HG03095 (cell line): ENCODE measurements around the gene RAP1GAP.

Experiments
- ATAC-seq: cut with Tn5 transposase; IDR thresholded peaks from one replicate; pipeline ENCODE4 v1.9.1; 2021; ENCODE audit warnings: moderate library complexity; ENCODE audit not compliant: unreplicated experiment

RAP1GAP gene

DNA sequence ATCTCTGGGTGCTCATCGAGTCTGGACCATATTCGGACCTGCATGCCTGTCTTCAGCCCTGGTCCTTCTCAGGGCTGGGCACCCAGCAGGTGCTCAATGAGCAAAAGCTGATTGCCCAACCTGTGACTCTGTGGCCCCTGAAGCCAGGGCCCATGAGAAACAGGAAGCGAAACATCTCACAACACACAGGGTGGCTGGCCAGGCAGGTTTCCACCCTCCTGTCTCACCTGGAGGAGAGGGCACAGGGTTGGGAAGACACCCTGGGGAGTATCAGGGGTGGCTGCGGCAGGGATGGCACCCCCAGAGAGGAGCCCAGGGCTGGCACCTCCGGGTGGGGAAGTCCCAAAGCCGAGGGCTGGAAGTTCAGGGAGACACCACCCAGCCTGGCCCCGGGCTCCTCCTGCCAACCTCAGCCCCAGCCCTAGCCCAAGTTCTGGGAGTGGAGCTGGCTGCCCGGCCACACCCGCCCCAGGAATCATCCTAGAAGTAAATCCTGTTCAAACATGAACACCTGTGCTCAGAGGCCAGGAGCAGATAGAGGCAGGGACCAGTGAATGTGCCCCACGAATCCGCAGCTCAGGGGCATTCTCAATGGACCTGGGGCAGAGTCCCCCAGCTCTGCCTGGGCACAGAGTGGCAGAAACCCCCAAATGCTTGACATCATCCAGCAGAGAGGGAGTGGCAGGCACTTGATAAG lies 54.6 kb downstream of the RAP1GAP start:
- no peak for ATAC-seq

DNA sequence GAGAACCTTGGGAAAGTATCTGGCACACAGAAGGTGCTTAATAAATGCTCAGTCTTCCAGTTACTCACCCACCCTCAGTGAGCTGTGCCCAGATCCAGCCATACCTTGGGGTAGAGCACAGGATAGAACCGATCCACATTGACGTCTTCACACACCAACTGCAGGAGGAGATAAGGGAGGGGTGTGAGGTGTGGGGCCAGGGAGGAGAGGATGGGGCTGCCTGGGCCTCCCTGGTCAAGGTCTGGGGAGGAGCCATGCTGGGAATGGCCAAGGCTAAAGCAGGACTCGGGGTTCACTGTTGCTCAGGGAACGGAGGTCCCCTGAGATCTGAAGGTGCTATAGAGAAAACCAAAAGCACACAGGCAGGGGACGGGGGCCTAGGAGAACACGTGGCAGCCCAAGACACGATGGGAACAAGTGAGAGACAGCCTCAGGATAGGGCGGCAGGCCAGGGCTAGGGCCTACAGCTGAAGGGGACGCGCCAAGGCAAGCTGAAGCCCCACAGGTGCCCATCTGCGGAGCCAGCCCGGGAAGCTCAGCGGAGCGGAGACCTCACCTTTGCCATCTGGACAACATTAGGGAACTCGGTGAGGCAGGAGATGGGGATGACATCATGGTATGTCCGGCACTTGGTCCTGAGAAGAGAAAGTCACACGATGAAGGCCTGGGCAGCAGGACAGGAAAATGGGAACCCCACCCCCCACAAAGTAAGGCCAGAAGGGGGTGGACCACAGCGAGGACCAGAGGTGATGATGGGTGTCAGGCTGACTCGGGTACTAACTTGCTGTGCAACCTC lies 55.9 kb downstream of the RAP1GAP start:
- no peak for ATAC-seq

DNA sequence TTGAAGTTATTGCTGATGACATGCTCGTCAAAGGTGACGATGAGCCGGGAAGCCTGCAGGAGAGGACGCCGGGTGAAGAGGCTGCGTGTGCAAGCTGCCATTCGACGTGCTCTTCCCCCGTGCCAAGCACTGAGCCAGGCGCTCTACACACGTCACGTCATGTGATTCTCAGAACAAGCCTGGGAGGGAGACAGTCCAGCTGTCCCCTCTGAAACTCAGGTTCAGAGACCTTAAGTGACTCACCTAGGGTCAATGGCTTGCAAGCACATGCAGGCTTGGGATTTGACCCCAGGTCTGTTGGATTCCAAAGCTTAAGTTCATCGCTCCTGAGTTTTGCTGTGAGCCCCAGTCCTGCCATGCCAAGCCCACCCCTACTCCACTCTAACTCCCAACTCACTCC lies 57.1 kb downstream of the RAP1GAP start:
- no peak for ATAC-seq

DNA sequence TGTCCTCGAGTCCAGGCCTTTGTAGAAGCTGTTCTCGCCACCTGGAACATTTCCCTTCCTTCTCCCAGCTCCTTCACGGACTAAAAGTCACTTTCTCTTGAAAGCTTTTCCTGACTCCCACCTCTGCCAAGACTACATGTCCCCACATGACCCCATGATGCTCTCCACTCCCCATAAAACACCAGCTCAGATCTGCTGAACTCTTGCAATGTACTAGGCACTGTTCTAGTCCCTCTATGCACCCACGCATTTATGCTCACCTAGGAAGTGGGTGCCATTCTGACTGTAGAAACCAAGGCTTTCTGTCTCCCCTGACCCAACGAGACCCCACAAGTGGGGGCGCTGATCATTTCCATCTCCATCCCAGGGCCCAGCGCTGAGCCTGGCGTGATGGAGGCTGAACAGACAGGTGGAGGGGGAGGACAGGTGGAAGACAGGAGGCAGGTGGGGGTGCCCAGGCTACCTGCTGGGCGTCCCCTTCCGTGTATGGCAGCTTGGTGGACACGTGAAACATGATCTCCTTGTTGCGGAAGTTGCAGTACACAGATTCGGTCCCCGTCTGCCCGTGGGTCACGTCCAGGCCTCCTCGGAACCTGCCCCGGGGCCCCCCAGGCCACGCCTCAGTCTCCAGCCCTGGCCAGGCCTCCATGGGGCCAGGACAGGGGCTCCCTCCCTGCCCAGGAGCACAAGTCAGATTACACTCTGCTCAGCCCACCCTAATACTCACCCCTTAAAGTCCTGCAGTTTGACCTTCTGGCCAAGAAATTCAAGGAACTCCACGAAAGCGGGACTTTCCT lies 58.0 kb downstream of the RAP1GAP start:
- ATAC-seq = no peak

DNA sequence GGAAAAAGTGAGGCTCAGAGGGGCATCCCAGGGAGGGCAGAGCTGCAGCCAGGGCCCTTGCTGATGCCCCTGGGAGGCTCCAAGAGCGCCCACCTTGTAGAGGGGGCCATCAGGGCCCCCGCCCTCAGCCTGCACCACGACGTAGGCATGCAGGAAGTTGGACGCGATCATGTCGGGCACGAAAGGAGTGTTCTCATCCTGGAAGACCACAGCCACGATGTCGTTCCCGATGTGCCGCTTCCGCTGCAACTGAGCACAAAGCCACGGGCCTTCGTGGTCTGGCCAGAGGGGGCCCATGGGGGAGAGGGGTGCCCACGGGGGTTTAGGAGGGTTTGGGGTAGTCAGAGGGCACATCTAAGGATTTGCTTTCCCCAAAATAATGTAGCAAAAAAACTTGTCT lies 59.1 kb downstream of the RAP1GAP start:
- ATAC-seq = no peak

DNA sequence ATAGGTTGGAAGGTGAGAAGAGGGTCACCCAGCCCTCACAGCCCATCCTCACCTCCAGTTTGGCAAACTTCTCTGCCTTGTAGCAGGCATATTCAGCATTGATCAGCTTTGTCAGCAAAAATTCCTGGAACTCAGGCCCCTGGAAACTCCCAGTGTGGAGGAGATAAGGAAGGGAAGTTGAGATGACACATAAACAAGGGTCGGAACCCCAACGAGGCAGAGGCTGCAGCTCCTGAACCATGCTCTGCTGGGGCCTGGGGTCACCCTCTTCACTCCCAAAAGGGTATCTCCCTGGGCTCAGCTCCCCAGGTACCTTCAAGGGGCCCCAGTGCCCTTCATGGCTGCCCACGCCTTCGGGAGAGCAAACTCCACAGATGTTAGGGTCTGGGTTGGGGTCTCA lies 60.4 kb downstream of the RAP1GAP start:
- no peak for ATAC-seq

DNA sequence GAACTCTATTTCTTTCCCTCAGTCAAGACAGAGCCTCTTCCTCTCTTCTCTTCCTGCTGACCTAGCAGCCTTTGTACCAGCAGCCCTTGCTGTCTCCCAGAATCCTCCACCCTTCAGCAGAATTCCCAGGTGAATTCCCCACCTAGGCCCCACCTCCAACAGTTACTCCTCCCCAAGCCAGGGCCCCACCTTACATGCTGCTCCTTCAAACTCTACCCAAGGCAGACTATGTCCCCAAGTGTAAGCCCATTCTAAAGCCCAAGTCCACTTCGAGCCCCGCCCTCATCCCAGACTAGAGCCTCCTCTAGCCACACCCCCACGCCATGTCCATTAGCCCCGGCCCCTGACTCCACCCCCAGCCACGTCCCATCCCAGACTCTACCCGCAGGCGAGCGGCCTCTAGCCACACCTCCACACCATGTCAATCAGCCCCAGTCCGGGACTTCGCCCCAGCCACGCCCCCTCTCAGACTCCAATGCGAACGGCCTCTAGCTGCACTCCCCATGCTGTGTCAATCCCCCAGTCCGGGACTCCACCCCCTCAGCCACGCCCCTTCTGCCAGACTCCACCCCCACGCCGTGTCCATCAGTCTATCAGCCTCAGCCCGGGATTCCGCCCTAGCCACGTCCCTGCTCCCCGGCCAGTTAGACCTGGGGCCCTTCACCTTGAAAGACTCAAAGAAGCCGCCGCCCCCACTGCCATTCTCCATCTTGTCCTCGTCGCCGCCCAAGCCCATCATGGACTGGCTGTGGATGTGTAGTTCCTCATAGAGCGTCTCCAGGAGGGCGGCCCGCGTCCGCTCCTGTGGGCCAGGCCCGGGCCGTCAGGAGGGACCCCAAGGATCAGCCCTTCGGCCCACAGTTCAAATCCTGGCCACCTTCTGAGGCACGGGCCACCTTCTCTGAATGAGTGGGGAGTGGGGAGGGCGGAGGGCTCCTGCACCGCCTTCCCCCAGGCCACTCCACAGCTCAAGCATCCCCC lies 61.3 kb downstream of the RAP1GAP start:
- no peak for ATAC-seq

DNA sequence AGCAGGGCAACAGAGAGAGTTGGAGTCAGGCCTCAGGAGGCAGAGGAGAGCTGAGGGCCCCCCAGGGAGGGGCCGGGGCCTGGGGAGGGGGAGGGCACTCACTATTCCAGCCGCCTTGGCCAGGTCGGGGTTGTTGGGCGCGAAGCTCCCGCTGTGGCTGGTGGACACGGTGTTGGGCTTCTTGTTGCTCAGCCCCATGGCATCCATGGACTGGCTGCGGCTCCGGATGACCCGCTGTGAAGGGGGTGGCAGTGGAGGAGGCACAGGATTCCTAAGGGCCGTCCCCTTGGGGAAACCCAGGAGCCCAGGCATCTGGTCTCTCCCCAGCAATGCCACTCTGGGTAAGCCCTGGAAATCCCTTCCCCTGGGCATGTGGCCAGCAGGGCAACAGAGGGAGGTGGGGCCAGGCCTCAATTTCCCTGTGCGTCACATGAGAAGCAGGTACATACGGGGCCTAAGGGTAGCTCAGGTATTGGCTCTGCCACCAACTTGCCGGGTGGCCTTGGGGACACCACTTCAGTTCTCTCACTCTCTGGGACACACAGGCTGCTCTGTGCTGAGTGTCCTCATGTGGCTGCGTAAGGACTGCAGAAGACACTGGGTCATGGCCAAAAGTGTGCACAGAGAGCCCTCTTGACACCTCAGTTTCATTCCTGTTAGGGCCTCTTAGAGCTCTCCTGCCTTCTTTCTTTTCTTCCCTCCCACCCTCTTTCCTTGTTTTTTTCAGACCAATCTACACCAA lies 63.0 kb downstream of the RAP1GAP start:
- ATAC-seq = no peak

DNA sequence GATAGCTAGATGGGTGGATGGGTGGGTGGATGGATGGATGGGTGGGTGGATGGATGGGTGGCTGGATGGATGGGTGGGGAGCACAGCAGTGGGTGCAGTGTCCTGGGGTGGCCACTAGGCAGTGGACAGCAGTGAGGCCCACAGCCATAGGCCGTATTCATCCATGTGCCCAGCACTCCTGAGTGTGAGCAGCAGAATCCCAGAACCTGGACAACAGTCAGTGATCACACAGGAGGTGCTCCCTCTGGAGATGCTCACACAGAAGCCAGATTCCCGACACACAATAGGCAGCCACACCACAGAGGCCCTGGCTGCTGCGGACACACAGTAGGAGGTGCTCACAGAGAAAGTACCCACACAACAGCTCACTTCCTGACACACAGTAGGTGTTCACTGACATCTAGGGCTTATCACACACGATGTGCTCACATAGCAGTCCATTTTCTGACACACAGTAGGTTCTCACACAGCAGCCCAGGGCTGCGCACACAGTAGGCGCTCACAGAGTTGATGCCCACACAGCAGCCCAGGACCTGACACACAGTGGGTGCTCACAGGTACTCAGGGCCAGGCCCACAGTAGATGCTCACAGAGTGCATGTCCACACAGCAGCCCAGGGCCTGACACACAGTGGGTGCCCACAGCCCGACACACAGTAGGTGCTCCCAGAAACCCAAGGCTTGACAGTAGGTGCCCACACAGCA lies 64.0 kb downstream of the RAP1GAP start:
- ATAC-seq = no peak

DNA sequence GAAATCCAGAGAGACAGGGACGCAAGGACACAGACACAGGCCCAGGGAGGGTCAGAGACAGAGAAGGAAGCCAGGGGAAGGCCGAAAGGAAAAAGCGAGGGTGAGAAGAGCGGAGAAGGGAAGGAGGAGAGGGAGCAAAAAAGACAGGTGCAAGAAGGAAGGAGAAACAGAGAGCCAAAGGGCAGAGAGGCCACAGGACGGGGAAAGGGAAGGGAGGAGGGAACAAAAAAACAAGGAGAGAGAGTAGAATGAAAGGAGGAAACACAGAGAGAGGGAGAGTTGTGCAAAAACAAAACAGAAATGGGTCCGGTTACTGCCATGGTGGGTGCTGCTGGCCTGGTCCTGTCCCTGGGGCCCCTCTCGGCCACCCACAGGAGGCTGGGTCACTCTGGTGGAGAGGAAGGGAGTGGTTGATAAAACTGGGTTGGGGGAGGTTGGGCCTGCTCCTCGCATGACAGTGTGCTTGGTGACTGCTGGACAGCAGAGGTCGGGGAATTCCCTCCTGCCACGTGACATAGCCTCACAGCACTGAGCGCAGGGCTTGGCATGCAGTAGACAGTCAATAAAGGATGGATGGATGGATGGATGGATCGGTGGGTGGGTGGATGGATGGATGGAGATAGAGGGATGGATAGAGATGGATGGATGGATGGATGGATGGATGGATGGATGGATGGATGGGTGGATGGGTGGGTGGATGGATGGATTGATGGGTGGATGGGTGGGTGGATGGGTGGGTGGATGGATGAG lies 64.8 kb downstream of the RAP1GAP start:
- no peak for ATAC-seq

DNA sequence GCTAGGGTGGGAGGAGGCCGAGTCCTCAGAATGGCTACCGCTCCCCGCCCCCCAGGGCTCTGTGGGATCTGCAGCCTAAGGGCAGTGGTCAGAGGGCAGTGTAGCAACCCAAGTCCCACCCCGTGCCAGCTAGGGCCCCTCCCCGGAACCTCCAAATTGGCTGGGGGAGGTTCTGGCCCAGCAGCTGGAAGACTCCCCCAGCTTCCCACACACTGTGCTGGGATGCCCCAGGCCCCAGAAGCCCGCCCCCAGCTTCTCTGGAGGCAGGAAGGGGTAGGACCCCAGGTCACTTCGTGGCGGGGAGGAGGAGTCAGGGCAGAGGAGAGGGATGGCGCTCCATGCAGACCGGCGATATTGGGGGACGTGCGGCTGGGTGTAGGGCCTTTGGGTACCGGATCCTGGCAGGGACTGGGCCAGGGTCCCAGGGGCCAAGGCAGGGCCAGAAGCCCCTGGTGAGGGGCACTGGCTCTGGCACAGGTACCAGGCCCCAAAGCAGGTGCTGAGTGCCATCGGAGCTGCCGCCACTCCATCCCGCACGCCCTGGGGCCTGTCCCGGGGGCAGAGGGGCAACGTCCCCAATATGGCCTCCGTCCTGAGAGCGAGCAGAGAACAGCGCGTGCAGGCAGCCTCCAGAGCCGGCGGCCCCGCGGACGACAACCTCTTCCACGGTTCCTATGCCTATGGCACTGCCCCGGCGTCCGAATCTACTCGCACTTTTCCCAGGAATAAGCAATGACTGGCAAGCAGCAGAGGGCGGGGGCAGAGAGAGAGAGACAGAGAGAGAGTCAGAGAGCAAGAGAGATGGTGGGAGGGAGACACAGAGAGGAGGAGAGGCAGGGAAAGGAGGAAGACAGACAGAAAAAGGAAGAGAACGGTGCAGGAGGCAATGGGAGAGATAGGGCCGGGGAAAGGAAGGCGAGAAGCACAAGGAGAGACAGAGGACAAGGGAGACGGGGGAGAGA lies 65.7 kb downstream of the RAP1GAP start:
- no peak for ATAC-seq

DNA sequence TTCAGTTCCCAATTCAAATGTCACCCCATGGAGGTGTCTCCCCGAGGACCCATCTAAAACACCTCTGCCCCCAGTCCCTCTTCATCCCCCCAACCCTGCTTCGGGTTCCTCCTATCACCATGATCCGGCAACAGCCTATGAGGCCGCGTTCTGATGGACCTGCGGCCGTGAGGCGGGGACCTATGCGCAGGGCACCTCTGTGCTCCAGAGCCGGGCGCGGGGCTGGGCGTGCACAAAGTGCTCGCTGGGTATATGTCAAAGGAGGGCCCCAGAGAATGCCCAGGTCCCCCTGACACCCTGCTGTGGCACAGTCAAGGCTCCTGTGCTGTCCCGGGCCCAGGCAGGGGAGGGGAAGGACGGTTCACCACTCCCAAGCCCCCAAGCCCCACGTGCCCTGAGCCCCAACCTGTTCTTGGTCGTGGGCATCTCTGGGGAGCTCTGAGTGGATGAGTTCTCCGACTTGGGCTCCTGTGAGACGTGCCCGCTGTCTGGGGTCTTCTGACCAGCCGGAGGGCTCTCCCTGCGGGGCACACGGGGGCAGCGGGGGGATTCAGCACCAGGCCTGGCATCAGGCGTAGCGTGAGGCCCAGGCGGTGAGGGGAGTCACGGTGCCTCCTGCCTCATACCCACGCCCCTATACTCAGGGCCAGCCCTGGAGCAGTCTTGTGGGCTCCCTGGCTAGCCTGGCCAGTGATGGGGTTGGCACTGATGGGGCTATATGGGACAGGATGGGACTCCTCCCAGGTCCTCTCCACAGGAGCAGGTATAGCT lies 67.7 kb downstream of the RAP1GAP start:
- ATAC-seq = no peak

DNA sequence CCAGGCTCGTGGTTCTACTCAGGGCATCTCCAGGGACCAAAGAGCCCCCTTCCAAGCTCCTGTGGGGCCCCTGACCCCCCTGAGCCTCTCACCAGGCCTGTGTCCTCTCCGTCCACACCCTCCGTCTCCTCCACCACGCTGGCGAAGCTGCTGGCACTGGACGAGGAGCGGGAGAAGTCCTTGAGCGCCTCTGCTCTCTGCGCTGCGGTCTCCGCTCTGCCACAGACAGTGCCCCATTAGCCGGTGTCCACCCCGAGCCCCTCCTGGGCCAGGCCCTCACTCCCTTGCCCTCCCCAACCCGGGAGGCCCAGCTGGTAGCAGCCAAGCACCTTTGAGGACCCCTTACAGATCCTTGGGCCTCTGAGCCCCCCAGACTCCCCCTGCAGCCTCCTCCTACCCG lies 69.8 kb downstream of the RAP1GAP start:
- no peak for ATAC-seq

DNA sequence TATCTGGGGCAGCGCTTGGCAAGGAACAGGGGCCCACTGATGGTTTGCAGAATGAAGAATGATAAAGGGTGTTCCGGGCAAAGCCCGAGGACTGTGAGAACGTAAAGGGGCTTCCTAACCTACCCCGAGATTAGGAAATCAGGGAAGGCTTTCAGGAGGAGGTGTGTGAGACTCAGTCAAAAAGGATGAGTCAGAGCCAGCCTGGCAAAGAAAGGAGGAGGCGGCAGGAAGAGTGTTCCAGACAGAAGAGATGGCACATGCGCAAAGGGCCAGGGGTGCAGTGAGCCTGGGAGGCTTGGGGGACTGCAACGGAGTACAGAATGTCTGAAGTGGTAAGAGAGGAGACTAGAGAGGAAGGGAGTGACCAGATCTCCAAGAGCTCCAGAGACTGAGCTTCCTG lies 70.3 kb downstream of the RAP1GAP start:
- ATAC-seq = no peak

DNA sequence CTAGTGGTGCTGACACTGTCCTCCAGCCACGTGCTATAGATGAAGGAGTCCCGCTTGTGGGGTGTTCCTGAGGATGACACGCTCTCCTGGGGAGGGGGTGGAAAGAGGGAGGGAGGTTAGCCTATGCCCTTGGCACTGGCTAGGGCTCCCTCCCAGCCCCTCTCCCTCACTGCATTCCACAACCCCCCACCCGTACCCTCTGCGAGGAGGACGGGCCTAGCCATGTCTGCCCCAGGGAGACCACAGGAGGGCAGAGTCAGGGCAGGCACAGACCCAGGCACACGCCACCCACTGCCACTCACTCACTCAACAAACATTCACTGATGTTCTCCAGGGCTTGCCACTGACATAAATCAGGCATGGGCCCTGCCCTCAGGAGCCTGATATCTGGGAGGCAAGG lies 70.7 kb downstream of the RAP1GAP start:
- ATAC-seq = no peak

DNA sequence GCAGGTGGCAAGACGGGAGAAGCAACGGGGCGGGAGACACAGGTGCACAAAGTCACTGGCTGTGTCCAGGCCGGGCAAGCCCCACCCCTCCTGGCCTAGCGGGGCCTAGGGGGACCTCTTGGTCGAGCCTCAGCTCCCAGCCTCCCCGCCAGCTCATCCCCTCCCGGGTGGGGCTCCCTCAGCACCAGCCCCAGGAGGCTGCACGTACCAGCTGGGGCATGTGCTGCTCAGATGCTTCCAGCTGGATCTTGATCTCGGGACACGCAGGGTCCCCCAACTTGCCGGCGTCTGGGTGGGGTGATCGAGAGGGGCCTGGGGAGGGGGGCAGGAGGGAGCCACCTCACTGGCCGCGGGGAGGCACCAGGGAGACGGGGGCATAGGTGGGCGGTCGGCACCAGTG lies 71.4 kb downstream of the RAP1GAP start:
- ATAC-seq = no peak

DNA sequence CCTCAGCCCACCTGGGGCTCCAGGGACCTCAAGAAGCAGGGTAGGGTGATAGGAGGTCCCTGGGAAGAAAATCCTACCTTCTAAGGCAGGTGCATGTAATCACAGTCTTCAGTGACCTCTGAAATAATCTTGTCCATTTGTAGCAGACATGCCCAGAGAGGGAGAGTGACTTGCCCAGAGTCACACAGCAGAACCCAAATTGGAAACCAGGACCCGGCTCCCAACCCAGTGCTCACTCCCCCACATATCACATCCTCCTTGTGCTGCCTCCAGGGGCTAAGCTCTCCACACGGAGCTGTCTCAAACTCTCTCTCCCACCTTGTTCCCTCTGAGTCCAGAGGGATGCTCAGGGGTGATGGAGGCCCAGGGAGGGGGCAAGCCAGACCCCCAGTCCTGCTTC lies 72.5 kb downstream of the RAP1GAP start:
- no peak for ATAC-seq
